GM21723 (cell line): ENCODE measurements around the gene ISCU.
A peak's percentile ranks its signal among the peaks of the same experiment; 100 is the strongest.
"Not testable (repeated sequence)": the region's sequence is repeated elsewhere in the genome, so short reads cannot be mapped to it uniquely, and the experiment has no call there.

Experiments
- ATAC-seq: cut with Tn5 transposase; IDR thresholded peaks from one replicate; pipeline ENCODE4 v1.9.1; 2021; ENCODE audit warnings: mild to moderate bottlenecking, moderate library complexity; ENCODE audit not compliant: unreplicated experiment

Gene ISCU

GRCh38 chr12:108568338-108569154, 6.2 kb downstream of the ISCU start:
- ATAC-seq: peak; percentile 70

- ATAC-seq: no peak
These were observed 8.6 kb downstream of the ISCU start for GRCh38 chr12:108570743-108571608.

- ATAC-seq: no peak
These were observed 9.3 kb downstream of the ISCU start for GRCh38 chr12:108571609-108572165.

GRCh38 chr12:108572166-108572790, 9.9 kb downstream of the ISCU start:
- ATAC-seq: peak; percentile 29

GRCh38 chr12:108573317-108573716, 10.9 kb downstream of the ISCU start:
- no peak for ATAC-seq

- ATAC-seq: not testable (repeated sequence)
These were observed 11.9 kb downstream of the ISCU start for GRCh38 chr12:108574276-108574675.

- no peak for ATAC-seq
These were observed 13.0 kb downstream of the ISCU start for GRCh38 chr12:108575199-108575912.

GRCh38 chr12:108576660-108577234, 14.4 kb downstream of the ISCU start:
- ATAC-seq: no peak

GRCh38 chr12:108577458-108577857, 15.1 kb downstream of the ISCU start:
- no peak for ATAC-seq

- no peak for ATAC-seq
These were observed 15.9 kb downstream of the ISCU start for GRCh38 chr12:108578264-108578663.

GRCh38 chr12:108578813-108579212, 16.4 kb downstream of the ISCU start:
- ATAC-seq: no peak

GRCh38 chr12:108580531-108580930, 18.1 kb downstream of the ISCU start:
- no peak for ATAC-seq

GRCh38 chr12:108581311-108582227, 19.2 kb downstream of the ISCU start:
- no peak for ATAC-seq

GRCh38 chr12:108582509-108582908, 20.1 kb downstream of the ISCU start:
- no peak for ATAC-seq

GRCh38 chr12:108582978-108583770, 20.8 kb downstream of the ISCU start:
- no peak for ATAC-seq

- no peak for ATAC-seq
These were observed 21.6 kb downstream of the ISCU start for GRCh38 chr12:108583991-108584390.

- no peak for ATAC-seq
These were observed 22.2 kb downstream of the ISCU start for GRCh38 chr12:108584456-108585065.

GRCh38 chr12:108585864-108586263, 23.5 kb downstream of the ISCU start:
- no peak for ATAC-seq
